ENCODE data around the gene LSM4.
A peak's percentile ranks its signal among the peaks of the same experiment; 100 is the strongest.
"Not testable (repeated sequence)": the region's sequence is repeated elsewhere in the genome, so short reads cannot be mapped to it uniquely, and the experiment has no call there.

The LSM4 gene

DNA sequence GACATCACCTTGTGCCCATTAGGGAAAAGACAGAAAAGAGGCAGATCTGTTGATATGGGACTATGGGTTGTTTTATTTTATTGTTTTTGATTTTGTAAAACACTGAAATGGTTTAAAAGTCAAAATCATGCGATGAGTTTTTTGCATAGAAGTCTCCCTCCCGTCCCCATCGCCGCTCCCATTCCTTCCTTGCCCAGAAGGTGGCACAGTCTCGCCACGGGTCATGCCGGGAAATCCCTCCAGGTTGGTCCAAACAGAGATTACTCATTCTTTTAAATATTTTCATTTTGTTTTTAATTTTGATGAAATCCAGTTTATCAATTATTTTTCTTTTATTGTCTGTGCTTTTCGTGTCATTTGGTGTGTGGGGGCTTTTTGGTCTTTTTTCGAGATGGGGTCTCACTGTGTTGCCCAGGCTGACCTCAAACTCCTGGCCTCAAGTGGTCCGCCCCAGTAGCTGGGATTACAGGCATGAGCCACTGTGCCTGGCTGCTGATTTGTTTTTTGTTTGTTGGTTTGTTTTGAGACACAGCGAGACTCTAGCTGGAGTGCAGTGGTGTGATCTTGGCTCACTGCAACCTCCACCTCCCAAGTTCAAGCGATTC, 26.8 kb upstream of the LSM4 start:
- Histone ChIP-seq H3K27ac (ENCODE audit: extremely low read depth, low read depth, low read length) (no peak overlapping the region), H3K4me3 (ENCODE audit: low read depth, low read length) (no peak overlapping the region), H3K4me1 (ENCODE audit: control insufficient read depth, insufficient read depth, low read length) (no peaks in the 10 kb centered on the region), H3K36me3 (ENCODE audit: control insufficient read depth in 2 of 2, insufficient read depth in 1 of 2, low read length in 2 of 2) (no peaks in the 10 kb centered on the region), H3K9me3 (ENCODE audit: control insufficient read depth, insufficient read depth, low read depth, low read length) (no peaks in the 10 kb centered on the region)
- TF ChIP-seq GFI1B (tag by site-specific recombination; IDR thresholded peaks at IDR 0.05) (no peak), RBAK (tag by site-specific recombination; IDR thresholded peaks at IDR 0.05) (no peak), ZNF654 (tag by site-specific recombination; IDR thresholded peaks at IDR 0.05; ENCODE audit: low read depth) (peak; percentile 88), ZNF660 (tag by site-specific recombination; IDR thresholded peaks at IDR 0.05) (peak; percentile 100), ZNF549 (tag by site-specific recombination; IDR thresholded peaks at IDR 0.05) (no peak), ZNF626 (tag by site-specific recombination; IDR thresholded peaks at IDR 0.05) (no peak), ZNF121 (tag by site-specific recombination; IDR thresholded peaks at IDR 0.05) (peak; percentile 99), GLIS1 (tag by site-specific recombination; IDR thresholded peaks at IDR 0.05) (0 out of 2 replicates have a peak, but pooled peaks have one; percentile 21), ZNF76 (tag by site-specific recombination; IDR thresholded peaks at IDR 0.05; ENCODE audit: borderline replicate concordance, low read depth) (peak; percentile 50; the same call in 1 of the 2 replicates), ZNF776 (tag by site-specific recombination; IDR thresholded peaks at IDR 0.05; ENCODE audit: borderline replicate concordance) (no peak), ZNF202 (tag by site-specific recombination; IDR thresholded peaks at IDR 0.05; ENCODE audit: borderline replicate concordance) (no peak)
- TF ChIP-seq, protein P1, sequence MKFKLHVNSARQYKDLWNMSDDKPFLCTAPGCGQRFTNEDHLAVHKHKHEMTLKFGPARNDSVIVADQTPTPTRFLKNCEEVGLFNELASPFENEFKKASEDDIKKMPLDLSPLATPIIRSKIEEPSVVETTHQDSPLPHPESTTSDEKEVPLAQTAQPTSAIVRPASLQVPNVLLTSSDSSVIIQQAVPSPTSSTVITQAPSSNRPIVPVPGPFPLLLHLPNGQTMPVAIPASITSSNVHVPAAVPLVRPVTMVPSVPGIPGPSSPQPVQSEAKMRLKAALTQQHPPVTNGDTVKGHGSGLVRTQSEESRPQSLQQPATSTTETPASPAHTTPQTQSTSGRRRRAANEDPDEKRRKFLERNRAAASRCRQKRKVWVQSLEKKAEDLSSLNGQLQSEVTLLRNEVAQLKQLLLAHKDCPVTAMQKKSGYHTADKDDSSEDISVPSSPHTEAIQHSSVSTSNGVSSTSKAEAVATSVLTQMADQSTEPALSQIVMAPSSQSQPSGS (tag by site-specific recombination; IDR thresholded peaks at IDR 0.05; ENCODE audit: low read depth), result no peak
- TF ChIP-seq, protein P2, sequence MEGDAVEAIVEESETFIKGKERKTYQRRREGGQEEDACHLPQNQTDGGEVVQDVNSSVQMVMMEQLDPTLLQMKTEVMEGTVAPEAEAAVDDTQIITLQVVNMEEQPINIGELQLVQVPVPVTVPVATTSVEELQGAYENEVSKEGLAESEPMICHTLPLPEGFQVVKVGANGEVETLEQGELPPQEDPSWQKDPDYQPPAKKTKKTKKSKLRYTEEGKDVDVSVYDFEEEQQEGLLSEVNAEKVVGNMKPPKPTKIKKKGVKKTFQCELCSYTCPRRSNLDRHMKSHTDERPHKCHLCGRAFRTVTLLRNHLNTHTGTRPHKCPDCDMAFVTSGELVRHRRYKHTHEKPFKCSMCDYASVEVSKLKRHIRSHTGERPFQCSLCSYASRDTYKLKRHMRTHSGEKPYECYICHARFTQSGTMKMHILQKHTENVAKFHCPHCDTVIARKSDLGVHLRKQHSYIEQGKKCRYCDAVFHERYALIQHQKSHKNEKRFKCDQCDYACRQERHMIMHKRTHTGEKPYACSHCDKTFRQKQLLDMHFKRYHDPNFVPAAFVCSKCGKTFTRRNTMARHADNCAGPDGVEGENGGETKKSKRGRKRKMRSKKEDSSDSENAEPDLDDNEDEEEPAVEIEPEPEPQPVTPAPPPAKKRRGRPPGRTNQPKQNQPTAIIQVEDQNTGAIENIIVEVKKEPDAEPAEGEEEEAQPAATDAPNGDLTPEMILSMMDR (tag by site-specific recombination; IDR thresholded peaks at IDR 0.05), result peak; percentile 68
- TF ChIP-seq, protein P3, sequence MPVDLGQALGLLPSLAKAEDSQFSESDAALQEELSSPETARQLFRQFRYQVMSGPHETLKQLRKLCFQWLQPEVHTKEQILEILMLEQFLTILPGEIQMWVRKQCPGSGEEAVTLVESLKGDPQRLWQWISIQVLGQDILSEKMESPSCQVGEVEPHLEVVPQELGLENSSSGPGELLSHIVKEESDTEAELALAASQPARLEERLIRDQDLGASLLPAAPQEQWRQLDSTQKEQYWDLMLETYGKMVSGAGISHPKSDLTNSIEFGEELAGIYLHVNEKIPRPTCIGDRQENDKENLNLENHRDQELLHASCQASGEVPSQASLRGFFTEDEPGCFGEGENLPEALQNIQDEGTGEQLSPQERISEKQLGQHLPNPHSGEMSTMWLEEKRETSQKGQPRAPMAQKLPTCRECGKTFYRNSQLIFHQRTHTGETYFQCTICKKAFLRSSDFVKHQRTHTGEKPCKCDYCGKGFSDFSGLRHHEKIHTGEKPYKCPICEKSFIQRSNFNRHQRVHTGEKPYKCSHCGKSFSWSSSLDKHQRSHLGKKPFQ (tag by site-specific recombination; IDR thresholded peaks at IDR 0.05), result no peak
- TF ChIP-seq, protein P4, sequence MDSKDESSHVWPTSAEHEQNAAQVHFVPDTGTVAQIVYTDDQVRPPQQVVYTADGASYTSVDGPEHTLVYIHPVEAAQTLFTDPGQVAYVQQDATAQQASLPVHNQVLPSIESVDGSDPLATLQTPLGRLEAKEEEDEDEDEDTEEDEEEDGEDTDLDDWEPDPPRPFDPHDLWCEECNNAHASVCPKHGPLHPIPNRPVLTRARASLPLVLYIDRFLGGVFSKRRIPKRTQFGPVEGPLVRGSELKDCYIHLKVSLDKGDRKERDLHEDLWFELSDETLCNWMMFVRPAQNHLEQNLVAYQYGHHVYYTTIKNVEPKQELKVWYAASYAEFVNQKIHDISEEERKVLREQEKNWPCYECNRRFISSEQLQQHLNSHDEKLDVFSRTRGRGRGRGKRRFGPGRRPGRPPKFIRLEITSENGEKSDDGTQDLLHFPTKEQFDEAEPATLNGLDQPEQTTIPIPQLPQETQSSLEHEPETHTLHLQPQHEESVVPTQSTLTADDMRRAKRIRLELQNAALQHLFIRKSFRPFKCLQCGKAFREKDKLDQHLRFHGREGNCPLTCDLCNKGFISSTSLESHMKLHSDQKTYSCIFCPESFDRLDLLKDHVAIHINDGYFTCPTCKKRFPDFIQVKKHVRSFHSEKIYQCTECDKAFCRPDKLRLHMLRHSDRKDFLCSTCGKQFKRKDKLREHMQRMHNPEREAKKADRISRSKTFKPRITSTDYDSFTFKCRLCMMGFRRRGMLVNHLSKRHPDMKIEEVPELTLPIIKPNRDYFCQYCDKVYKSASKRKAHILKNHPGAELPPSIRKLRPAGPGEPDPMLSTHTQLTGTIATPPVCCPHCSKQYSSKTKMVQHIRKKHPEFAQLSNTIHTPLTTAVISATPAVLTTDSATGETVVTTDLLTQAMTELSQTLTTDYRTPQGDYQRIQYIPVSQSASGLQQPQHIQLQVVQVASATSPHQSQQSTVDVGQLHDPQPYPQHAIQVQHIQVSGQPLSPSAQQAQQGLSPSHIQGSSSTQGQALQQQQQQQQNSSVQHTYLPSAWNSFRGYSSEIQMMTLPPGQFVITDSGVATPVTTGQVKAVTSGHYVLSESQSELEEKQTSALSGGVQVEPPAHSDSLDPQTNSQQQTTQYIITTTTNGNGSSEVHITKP (tag by site-specific recombination; IDR thresholded peaks at IDR 0.05), result peak; percentile 84
- CTCF ChIA-PET, result interaction anchor here (0.5 to 4.6 kb wide), 30 partner anchors 8 to 340 kb away, joined by 3 to 117 read pairs (median 4); partner anchors contain the start of genes JUND, LRRC25 and SSBP4
- POLR2A ChIA-PET, result no interaction called here

DNA sequence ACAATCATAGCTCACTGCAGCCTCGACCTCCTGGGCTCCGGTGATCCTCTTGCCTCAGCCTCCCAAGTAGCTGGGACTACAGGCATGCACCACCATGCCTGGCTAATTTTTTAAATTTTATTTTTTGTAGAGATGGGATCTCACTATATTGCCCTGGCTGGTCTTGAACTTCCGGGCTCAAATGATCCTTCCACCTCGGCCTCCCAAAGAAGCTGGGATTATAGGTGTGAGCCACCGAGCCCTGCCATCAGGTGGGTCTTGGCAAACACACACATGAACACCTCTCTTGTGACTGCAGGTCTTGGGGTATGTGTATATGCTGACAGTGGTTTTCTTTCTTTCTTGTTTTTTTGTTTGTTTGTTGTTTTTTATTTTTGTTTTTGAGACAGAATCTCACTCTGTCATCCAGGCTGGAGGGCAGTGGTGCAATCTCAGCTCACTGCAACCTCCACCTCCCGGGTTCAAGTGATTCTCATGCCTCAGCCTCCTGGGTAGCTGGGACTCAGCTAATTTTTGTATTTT, 26.0 kb upstream of the LSM4 start:
- H3K4me1 ChIP-seq (ENCODE audit: control insufficient read depth, insufficient read depth, low read length); H3K9me3 ChIP-seq (ENCODE audit: control insufficient read depth, insufficient read depth, low read depth, low read length); H3K4me3 ChIP-seq (ENCODE audit: low read depth, low read length); POLR2A ChIA-PET; H3K36me3 ChIP-seq (ENCODE audit: control insufficient read depth in 2 of 2, insufficient read depth in 1 of 2, low read length in 2 of 2); H3K27ac ChIP-seq (ENCODE audit: extremely low read depth, low read depth, low read length): not testable (repeated sequence)
- TF ChIP-seq ZNF121 (tag by site-specific recombination; IDR thresholded peaks at IDR 0.05), result peak; percentile 92
- CTCF ChIA-PET, result interaction anchor here (0.5 to 4.6 kb wide), 25 partner anchors 9 to 237 kb away, joined by 3 to 117 read pairs (median 4); partner anchors contain the start of genes JUND, LRRC25 and SSBP4
